Measurements from ENCODE around the gene COL4A1. TPM values are rescaled to one million over a fixed set of nuclear protein-coding genes. Genes with fewer than 3 reads are reported as not detected.

COL4A1 gene
- total RNA-seq, 1 donor from 2014 or later: 120 TPM

GRCh38 chr13:110290826-110291225, 16.1 kb downstream of the COL4A1 start:
- Histone ChIP-seq H3K27me3 (ENCODE audit: low read depth) (no peaks in the 10 kb centered on the region), H3K27ac (replicated peaks) (peak overlapping the region; percentile 4), H3K9me3 (replicated peaks) (no peaks in the 10 kb centered on the region), H3K36me3 (peaks cover 25% of the 10 kb centered on the region), H3K4me3 (no peak overlapping the region), H3K4me1 (peaks cover 88% of the 10 kb centered on the region)
- no peak for DNase-seq
- intact Hi-C loops (cut with micrococcal nuclease): no loop called here
- no peak for TF ChIP-seq CTCF (IDR thresholded peaks at IDR 0.05; ENCODE audit: borderline replicate concordance)

GRCh38 chr13:110290153-110290552, 16.8 kb downstream of the COL4A1 start:
- DNase-seq: no peak
- Histone ChIP-seq H3K4me3 (no peak overlapping the region), H3K4me1 (peaks cover 88% of the 10 kb centered on the region), H3K9me3 (replicated peaks) (no peaks in the 10 kb centered on the region), H3K27ac (replicated peaks) (peak overlapping the region; percentile 4), H3K36me3 (peaks cover 25% of the 10 kb centered on the region), H3K27me3 (ENCODE audit: low read depth) (no peaks in the 10 kb centered on the region)
- TF ChIP-seq CTCF (IDR thresholded peaks at IDR 0.05; ENCODE audit: borderline replicate concordance): no peak
- intact Hi-C loops (cut with micrococcal nuclease): no loop called here

GRCh38 chr13:110289661-110290060, 17.3 kb downstream of the COL4A1 start:
- Histone ChIP-seq H3K4me1 (peaks cover 88% of the 10 kb centered on the region), H3K4me3 (no peak overlapping the region), H3K27ac (replicated peaks) (no peak overlapping the region), H3K36me3 (peaks cover 25% of the 10 kb centered on the region), H3K27me3 (ENCODE audit: low read depth) (no peaks in the 10 kb centered on the region), H3K9me3 (replicated peaks) (no peaks in the 10 kb centered on the region)
- no peak for DNase-seq
- intact Hi-C loops (cut with micrococcal nuclease): no loop called here
- TF ChIP-seq CTCF (IDR thresholded peaks at IDR 0.05; ENCODE audit: borderline replicate concordance): no peak

- no peak overlapping the region for H3K4me3 ChIP-seq
- intact Hi-C loops (cut with micrococcal nuclease): no loop called here
- H3K4me1 ChIP-seq: peaks cover 88% of the 10 kb centered on the region
- no peak for DNase-seq
- H3K27ac ChIP-seq (replicated peaks): no peak overlapping the region
- no peak for TF ChIP-seq CTCF (IDR thresholded peaks at IDR 0.05; ENCODE audit: borderline replicate concordance)
- H3K9me3 ChIP-seq (replicated peaks): no peaks in the 10 kb centered on the region
- H3K27me3 ChIP-seq (ENCODE audit: low read depth): no peaks in the 10 kb centered on the region
- H3K36me3 ChIP-seq: peaks cover 25% of the 10 kb centered on the region
Measured at GRCh38 chr13:110289174-110289573, 17.8 kb downstream of the COL4A1 start.

- H3K27me3 ChIP-seq (ENCODE audit: low read depth): no peaks in the 10 kb centered on the region
- no peak for DNase-seq
- intact Hi-C loops (cut with micrococcal nuclease): no loop called here
- peaks cover 25% of the 10 kb centered on the region for H3K36me3 ChIP-seq
- H3K27ac ChIP-seq (replicated peaks): peak overlapping the region; percentile 82
- H3K4me1 ChIP-seq: peaks cover 88% of the 10 kb centered on the region
- no peak for TF ChIP-seq CTCF (IDR thresholded peaks at IDR 0.05; ENCODE audit: borderline replicate concordance)
- no peaks in the 10 kb centered on the region for H3K9me3 ChIP-seq (replicated peaks)
- no peak overlapping the region for H3K4me3 ChIP-seq
Measured at GRCh38 chr13:110286833-110287819, 19.8 kb downstream of the COL4A1 start.

Measured in left ventricle myocardium inferior (tissue), 1 donor.